ENCODE data around the gene SELENOS. TPM values are rescaled to one million over a fixed set of nuclear protein-coding genes. Genes with fewer than 3 reads are reported as not detected.
A peak's percentile ranks its signal among the peaks of the same experiment; 100 is the strongest.
"Not testable (repeated sequence)": the region's sequence is repeated elsewhere in the genome, so short reads cannot be mapped to it uniquely, and the experiment has no call there.

SELENOS gene
- total RNA-seq, 2 donors from 2014 or later = 66.9 to 100 TPM

DNA sequence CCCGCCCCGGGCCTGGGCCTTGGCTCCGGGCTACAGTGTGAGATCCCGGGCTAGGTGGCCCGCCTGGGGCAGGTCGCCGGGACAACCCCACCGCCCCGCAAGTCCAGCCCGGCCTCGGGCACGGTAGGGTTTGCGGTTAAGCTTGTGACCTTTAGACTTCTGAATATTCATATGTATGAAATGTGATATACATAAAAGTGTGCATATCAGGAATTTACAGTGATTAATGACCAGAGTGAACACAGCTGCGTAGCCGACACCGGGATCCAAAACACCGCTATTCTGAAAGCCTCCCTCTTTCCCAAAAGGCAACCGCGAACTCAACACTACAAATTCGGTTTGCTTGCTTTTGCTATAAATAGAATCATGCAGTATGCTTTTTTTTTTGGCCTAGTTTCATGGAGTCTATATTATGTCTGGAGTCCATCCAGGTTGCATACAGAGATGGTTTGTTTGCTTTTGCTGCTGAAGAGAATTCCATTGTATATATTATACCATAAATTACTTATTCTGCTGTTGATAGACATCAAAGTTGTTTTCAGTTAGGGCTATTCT, 18.4 kb upstream of the SELENOS start:
- intact Hi-C loops (cut with DNase I) = no loop called here
- no peaks in the 10 kb centered on the region for H3K27me3 ChIP-seq (replicated peaks; ENCODE audit: insufficient read depth)

DNA sequence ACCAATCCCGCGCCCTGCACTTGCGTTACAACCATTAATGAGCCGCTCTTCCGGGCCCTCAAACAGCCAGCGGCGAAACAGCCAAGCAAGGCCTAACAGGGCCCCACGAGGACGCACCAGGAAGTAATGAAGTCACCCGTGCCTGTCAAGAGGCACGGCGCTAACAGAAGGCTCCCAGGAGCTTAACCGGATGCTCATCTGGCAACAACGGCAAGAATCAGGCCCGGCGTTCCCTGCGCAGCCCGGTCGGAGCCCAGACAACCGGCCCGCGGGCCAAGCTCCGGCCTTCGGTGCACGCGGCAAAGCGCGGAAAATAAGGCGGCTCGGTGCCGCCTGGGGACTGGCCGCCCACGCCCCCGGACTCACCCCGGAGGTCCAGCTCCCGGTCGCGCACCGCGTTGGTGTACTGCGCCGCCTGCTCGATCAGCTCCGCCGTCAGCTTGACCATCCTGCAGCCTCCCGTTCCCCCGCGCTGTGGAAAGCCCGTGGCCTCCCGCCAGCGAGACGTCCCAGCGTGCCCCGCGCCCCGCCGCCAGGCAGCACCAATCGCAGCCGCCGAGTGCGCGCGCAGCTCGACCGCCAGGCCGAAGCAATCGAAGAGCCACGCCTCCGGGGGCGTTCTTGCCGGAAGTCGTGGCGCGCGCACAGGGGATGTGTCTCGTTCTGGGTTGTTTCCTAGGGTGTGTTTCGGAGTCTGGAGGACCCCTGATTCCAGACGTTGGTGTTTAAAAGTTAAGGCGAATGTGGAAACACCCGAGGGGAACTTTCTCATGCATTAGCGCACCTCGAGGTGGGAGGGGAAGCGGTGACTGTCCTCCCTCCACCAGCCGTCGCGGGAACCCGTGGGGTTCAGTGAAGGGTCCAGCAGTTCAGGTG, 17.7 kb upstream of the SELENOS start, which contains the start of gene SNRPA1:
Gene SNRPA1 (minus strand): TSS at position 518 of the 876 bp plus-strand sequence. CDS start 70 bp downstream, at position 448.
- under 1% methylated on average over 63 of the region's 87 CpGs for WGBS
- Histone ChIP-seq H3K36me3 (no peaks in the 10 kb centered on the region), H3K4me3 (peak within 1 kb of the TSS; percentile 71 to 94), H3K27me3 (replicated peaks; ENCODE audit: insufficient read depth) (no peaks in the 10 kb centered on the region), H3K9me3 (no peaks in the 10 kb centered on the region), H3K27ac (peak within 1 kb of the TSS; percentile 88 to 90), H3K4me1 (replicated peaks) (no peaks in the 10 kb centered on the region)
- intact Hi-C loops (cut with DNase I) = loop anchor here (5.0 kb wide), 1 partner anchor 357 kb away; the partner anchor contains the start of gene TM2D3
- peak; percentile 96 for DNase-seq (ENCODE audit: low spot score)
- TF ChIP-seq POLR2AphosphoS5 (IDR thresholded peaks at IDR 0.05) (peak; percentile 98), POLR2A (IDR thresholded peaks at IDR 0.05) (peak; percentile 81)
- TF ChIP-seq, protein P1, sequence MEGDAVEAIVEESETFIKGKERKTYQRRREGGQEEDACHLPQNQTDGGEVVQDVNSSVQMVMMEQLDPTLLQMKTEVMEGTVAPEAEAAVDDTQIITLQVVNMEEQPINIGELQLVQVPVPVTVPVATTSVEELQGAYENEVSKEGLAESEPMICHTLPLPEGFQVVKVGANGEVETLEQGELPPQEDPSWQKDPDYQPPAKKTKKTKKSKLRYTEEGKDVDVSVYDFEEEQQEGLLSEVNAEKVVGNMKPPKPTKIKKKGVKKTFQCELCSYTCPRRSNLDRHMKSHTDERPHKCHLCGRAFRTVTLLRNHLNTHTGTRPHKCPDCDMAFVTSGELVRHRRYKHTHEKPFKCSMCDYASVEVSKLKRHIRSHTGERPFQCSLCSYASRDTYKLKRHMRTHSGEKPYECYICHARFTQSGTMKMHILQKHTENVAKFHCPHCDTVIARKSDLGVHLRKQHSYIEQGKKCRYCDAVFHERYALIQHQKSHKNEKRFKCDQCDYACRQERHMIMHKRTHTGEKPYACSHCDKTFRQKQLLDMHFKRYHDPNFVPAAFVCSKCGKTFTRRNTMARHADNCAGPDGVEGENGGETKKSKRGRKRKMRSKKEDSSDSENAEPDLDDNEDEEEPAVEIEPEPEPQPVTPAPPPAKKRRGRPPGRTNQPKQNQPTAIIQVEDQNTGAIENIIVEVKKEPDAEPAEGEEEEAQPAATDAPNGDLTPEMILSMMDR (IDR thresholded peaks at IDR 0.05) = peak in 2 of 4 experiments; percentile 29 to 34

More for the DNA sequence above, 18.4 kb upstream of the SELENOS start:
- TF ChIP-seq, protein P1 (IDR thresholded peaks at IDR 0.05) = no peak
- no peak for TF ChIP-seq POLR2A (IDR thresholded peaks at IDR 0.05)
- no peak for TF ChIP-seq POLR2AphosphoS5 (IDR thresholded peaks at IDR 0.05)
- Histone ChIP-seq H3K4me1 (replicated peaks) (no peaks in the 10 kb centered on the region), H3K27ac (peak overlapping the region; percentile 88 to 90), H3K4me3 (peak overlapping the region; percentile 71 to 94), H3K36me3 (no peaks in the 10 kb centered on the region), H3K9me3 (no peaks in the 10 kb centered on the region)
- DNase-seq (ENCODE audit: low spot score) = no peak
- under 1% methylated on average over 20 of the region's 20 CpGs for WGBS

DNA sequence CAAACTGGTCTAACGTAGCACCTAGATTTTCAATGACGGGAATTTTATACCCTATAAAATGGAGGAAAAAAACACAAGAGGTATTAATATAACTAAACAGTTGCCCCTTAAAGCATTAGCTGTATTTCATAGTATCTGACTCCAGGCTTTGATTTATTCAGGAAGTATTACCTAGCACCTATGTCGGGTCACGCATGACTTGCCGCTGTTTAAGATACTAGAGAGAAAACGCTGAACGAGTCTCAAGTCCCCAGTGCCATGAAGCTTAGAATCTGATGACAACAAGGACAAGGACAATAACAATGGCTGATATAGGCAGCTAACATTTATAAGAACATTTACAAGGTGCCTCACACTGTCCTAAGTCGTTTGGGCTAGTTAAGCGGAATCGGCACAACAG, 15.8 kb upstream of the SELENOS start:
- Histone ChIP-seq H3K27me3 (replicated peaks; ENCODE audit: insufficient read depth) (no peaks in the 10 kb centered on the region), H3K4me3 (peak overlapping the region in 1 of 2 donors; percentile 71), H3K36me3 (no peaks in the 10 kb centered on the region), H3K4me1 (replicated peaks) (no peaks in the 10 kb centered on the region), H3K9me3 (no peaks in the 10 kb centered on the region), H3K27ac (no peak overlapping the region)
- TF ChIP-seq POLR2A (IDR thresholded peaks at IDR 0.05) = no peak
- TF ChIP-seq, protein P1 (IDR thresholded peaks at IDR 0.05) = no peak
- DNase-seq (ENCODE audit: low spot score) = no peak
- intact Hi-C loops (cut with DNase I) = loop anchor here (5.0 kb wide), 1 partner anchor 359 kb away; the partner anchor contains the start of gene TM2D3
- WGBS = 41% methylated on average over 10 of the region's 10 CpGs

DNA sequence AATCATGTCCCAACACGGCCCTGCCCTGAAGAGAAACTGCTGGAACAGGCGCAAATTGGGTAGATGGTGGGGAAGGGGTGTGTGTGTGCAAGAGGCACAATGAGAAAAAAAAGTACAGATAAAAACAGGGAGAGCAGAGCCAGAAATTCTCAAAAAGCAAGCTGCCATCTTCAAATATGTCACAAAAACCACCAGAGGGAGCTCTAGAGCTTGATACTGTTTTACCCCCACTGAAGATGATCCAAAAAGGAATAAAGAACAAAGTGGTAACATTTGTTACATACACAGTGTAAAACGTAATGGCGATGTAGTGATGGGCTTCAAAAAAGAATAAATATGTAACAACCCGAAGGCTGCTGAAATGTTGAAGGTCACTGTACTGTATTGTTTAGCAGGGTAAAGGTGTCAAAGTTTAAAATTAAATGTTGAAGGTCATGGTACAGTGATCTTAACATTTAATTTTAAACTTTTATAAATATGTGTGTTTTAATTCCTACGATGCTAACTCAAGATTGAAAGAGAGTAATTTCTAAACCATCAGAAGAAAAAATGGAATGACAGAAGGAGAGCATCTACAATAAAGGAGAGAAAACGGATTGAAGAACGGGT, 11.7 kb upstream of the SELENOS start:
- Histone ChIP-seq H3K4me1 (replicated peaks) (peaks cover 4% of the 10 kb centered on the region), H3K36me3 (peaks cover 0 to 4% of the 10 kb centered on the region in 2 donors), H3K27ac (no peak overlapping the region), H3K4me3 (no peak overlapping the region), H3K27me3 (replicated peaks; ENCODE audit: insufficient read depth) (no peaks in the 10 kb centered on the region), H3K9me3 (no peaks in the 10 kb centered on the region)
- intact Hi-C loops (cut with DNase I) = no loop called here
- no peak for DNase-seq (ENCODE audit: low spot score)
- TF ChIP-seq POLR2AphosphoS5 (IDR thresholded peaks at IDR 0.05) (peak; percentile 16), POLR2A (IDR thresholded peaks at IDR 0.05) (no peak)
- TF ChIP-seq, protein P1 (IDR thresholded peaks at IDR 0.05) = peak in 3 of 4 experiments; percentile 46 to 56 (median 49)
- WGBS = 61% methylated on average over 8 of the region's 8 CpGs

DNA sequence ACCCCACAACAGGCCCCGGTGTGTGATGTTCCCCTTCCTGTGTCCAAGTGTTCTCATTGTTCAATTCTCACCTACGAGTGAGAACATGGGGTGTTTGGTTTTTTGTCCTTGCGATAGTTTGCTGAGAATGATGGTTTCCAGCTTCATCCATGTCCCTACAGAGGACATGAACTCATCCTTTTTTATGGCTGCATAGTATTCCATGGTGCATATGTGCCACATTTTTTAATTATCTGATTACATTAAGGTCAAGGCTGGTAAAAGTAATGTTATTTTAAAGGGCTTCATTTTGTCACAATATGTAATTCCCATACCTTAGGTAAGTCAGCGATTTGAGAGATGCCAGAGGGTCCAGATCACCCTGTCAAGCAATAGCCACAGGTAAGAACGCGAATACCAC, 10.1 kb upstream of the SELENOS start:
- DNase-seq (ENCODE audit: low spot score); H3K27me3 ChIP-seq (replicated peaks; ENCODE audit: insufficient read depth); H3K4me1 ChIP-seq (replicated peaks); H3K9me3 ChIP-seq; H3K27ac ChIP-seq; intact Hi-C loops (cut with DNase I); H3K36me3 ChIP-seq; H3K4me3 ChIP-seq: not testable (repeated sequence)
- 97% methylated on average over 6 of the region's 6 CpGs for WGBS
